Retinal pigment epithelial cell (primary cell): ENCODE data around the gene CNST.
"Not testable (repeated sequence)": the region's sequence is repeated elsewhere in the genome, so short reads cannot be mapped to it uniquely, and the experiment has no call there.

Experiments used
- DNase-seq: peaks from one replicate; pipeline ENCODE4 v3.0.0-alpha.2; 2010; ENCODE audit warnings: low read depth
- H3K4me3 ChIP-seq: 2 replicates; pipeline ENCODE4 v1.5.1; 2011; ENCODE audit warnings: mild to moderate bottlenecking, low read length, control low read depth, moderate library complexity
- CTCF ChIP-seq: conservative IDR thresholded peaks from 2 replicates; pipeline ENCODE4 v1.5.1; 2011; ENCODE audit warnings: low read depth, low read length, control low read depth, inconsistent platforms

CNST gene

GRCh38 chr1:246681900-246682895 lies 115.9 kb downstream of the CNST start:
- H3K4me3 ChIP-seq: no peak overlapping the region
- no peak for DNase-seq
- TF ChIP-seq CTCF: no peak

- TF ChIP-seq CTCF: no peak
- no peak overlapping the region for H3K4me3 ChIP-seq
- no peak for DNase-seq
These were observed 117.3 kb downstream of the CNST start for GRCh38 chr1:246683521-246683920.

- no peak for DNase-seq
- peak; percentile 12 for TF ChIP-seq CTCF
- H3K4me3 ChIP-seq: no peak overlapping the region
These were observed 120.7 kb downstream of the CNST start for GRCh38 chr1:246687002-246687401.

GRCh38 chr1:246689409-246690008 lies 123.3 kb downstream of the CNST start:
- peak overlapping the region; percentile 35 for H3K4me3 ChIP-seq
- peak; percentile 35 for DNase-seq
- TF ChIP-seq CTCF: peak; percentile 95

GRCh38 chr1:246690100-246690499 lies 123.8 kb downstream of the CNST start:
- no peak for DNase-seq
- TF ChIP-seq CTCF: no peak
- H3K4me3 ChIP-seq: no peak overlapping the region

GRCh38 chr1:246691622-246692495 lies 125.6 kb downstream of the CNST start:
- H3K4me3 ChIP-seq: no peak overlapping the region
- TF ChIP-seq CTCF: no peak
- no peak for DNase-seq

- H3K4me3 ChIP-seq, DNase-seq: not testable (repeated sequence)
These were observed 128.1 kb downstream of the CNST start for GRCh38 chr1:246694213-246694895.
